Activated CD4-positive, alpha-beta T cell treated with anti-CD3 and anti-CD28 coated beads for 1 hour (primary cell): ENCODE data around the gene S100A6.
"Not testable (repeated sequence)": the region's sequence is repeated elsewhere in the genome, so short reads cannot be mapped to it uniquely, and the experiment has no call there.

ENCODE experiments used
- DNase-seq: peaks from one replicate; pipeline ENCODE4 v3.0.0-alpha.2; 2020

The S100A6 gene

DNA sequence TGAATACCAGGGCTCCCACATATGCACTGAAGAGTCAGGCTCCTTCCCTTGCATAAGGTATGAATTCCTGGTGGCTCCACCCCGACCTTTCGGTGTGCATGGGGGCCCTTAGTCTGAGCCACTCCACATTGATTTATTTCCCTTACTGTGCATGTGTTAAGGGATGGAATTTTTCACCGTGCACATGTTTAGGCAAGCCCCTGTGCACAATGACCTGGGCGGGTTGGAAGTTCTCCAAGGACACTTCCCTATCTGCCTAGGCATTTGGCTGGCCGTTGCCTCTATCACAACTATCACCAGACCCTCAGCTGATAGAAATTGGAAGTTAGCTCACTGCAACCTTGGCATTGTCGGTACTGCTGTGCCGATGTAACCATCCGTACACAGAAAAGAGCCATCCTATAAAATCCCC lies 9.7 kb downstream of the S100A6 start:
- DNase-seq = no peak

- no peak for DNase-seq
These were observed 10.6 kb downstream of the S100A6 start for GRCh38 chr1:153525088-153525728.

DNA sequence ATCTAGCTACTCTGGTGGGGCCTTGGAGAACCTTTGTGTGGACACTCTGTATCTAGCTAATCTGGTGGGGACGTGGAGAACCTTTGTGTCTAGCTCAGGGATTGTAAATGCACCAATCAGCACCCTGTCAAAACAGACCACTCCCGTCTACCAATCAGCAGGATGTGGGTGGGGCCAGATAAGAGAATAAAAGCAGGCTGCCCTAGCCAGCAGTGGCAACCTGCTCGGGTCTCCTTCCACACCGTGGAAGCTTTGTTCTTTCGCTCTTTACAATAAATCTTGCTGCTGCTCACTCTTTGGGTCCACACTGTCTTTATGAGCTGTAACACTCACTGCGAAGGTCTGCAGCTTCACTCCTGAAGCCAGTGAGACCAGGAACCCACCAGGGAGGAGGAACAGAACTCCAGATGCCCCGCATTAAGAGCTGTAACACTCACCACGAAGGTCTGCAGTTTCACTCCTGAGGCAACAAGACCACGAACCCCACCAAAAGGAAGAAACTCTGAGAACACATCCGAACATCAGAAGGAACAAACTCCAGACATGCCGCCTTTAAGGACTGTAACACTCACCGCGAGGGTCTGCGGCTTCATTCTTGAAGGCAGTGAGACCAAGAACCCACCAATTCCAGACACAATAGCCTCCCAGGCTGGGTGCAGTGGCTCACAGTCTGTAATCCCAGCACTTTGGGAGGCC lies 13.3 kb downstream of the S100A6 start:
- DNase-seq = not testable (repeated sequence)

- DNase-seq = not testable (repeated sequence)
These were observed 14.0 kb downstream of the S100A6 start for GRCh38 chr1:153521808-153522207.

DNA sequence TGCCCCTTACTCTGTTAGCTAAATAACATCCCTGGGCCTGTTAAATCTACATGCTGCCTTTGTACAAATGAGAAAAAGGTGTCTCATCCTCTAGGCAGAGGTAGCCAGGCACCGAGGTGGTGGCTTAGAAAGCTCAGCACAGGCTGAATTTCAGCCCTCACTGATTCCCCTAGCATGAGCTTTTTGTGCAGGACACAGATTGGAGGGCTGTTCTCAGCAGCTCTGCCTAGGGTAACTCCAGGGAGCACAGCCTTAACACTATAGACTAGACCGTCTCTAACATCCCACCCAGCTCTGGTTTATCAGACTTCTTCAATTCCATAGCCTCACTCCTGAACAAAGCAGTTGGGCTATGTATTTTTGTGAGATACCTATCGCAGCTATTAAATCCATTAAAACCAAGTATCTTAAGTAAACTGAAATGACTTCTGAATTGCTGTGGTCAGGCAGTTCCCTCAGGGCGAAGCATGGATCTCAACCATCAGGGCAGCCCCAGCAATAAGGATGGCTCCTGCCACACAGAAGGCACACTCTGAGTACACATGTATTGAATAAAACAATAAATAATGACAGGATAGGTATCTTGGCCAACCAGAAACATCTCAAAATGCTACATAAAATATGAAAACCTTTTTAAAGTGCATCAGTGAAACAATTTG lies 14.8 kb downstream of the S100A6 start:
- DNase-seq = no peak

DNA sequence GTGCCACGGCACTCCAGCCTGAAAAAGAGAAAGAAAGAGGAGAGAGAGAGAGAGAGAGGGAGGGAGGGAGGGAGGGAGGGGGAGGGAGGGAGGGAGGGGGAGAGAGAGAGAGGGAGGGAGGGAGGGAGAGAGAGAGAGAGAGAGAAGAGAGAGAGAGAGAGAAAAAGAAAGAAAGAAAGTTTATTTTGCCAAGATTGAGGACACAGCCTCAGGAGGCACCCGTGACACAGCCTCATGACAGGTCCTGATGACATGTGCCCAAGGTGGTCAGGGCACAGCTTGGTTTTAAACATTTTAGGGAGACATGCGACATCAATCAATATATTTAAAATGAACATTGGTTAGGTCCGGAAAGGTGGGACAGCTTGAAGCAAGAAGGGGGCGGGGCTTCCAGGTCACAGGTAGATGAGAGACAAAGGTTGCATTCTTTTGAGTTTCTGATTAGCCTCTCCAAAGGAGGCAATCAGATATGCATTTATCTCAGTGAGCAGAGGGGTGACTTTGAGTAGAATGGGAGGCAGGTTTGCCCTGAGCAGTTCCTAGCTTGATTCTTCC lies 15.6 kb downstream of the S100A6 start:
- DNase-seq = not testable (repeated sequence)

DNA sequence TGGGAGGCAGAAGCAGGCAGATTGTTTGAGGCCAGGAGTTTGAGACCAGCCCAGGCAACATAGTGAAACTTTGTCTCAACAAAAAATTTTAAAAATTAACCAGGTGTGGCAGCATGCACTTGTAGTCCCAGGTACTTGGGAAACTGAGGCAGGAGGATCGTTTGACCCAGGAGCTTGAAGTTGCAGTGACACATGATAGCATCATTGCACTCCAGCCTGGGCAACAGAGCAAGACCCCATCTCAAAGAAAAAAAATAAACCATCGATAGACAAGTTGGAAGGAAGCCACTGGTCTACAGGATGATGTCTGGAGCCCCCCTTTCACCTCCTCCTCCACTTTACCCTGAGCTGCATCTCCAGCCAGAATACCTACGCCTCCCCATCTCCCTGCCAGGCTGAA lies 16.5 kb downstream of the S100A6 start:
- no peak for DNase-seq

DNA sequence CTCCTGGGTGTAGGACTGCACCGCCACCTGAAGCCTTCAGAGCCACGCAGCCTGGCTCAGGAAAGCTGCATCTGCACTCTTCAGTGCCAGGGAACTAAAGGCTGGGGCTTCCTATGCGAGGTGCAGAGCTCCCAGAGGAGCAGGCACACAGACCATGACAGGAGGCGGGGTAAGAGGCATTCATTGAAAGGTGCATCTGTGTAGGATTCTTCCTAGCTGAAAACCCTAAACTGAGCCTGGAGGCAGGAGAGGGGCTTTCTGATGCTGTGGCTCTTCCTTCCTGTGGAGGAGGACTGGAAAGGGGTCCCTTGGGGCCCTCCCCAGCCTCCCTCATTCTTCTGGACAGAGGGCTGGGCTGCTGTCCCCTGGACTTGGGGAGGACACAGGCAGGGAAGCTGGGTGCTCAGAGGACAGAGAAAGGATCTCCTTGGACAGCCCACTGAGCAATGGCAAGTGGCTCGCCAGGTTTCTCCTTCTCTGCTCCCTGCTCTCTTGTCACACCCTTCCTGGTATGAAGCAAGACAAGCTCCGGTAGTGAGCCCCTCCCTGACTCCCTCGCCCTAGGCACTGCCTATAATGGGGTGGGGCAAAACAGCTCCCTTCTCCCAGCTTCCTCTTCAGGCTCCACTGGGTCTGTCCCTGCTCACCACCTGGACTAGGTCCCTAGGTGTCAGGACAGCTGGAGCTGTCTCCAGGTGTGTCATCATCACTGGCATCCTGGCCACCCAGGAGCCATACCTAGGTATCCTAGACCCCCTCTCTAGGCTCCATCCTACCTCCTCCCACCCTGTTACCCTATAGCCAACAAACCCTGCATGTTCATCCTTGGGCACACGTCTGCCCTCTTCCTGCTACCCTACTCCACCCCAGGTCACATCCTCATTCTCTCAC lies 20.0 kb downstream of the S100A6 start:
- no peak for DNase-seq

GRCh38 chr1:153513666-153514065 lies 22.1 kb downstream of the S100A6 start:
- no peak for DNase-seq

DNA sequence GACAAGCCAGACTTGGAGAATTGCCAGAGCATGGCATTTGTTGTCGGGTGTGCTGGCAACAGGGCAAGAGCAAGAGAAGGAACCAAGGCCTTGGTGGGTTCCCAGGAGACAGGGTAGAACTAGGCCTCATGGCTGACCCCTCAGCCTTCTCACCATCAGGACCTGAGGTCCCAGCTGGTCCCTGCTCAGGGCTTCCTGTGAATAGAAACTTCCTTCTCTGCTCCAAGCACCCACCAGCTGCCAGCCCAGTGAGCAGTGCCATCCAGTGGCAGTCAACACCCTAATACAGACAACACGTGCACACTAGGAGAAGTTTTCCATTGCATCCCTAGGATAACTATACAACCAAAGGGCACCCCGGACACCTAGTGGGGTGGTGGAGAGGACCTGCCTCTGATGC lies 22.8 kb downstream of the S100A6 start:
- no peak for DNase-seq

- peak; percentile 65 for DNase-seq
These were observed 24.8 kb downstream of the S100A6 start for GRCh38 chr1:153510984-153511410.

DNA sequence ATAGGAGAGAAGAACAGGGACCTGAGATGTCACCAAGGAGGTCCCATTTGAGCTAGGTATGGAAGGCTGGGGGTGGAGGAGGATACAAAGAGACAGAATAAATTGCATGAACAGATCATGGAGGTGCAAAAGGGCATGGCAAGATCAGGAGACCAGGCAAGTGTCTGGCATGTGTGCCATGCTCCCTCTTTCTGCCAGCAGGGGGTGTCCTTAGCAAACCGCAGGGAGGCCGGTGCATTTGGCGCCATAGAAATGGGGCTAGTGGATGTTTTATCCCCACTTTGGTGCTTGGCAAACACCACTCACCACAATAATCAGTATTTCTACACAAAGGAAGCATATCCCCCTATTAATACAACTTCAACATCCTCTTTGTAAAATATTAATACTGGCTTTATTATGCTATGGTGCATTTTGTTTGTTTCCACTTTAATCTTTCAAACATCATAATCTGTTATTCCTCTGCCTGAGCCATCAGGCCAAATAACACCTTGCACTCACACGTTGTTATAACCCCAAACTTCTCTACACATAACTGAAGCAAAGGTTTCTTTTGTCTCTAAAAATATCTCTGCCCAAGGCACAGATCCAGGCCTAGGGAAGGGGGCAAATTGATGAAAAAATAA lies 25.9 kb downstream of the S100A6 start:
- peak; percentile 43 for DNase-seq

- DNase-seq = no peak
These were observed 26.8 kb downstream of the S100A6 start for GRCh38 chr1:153509036-153509435.

DNA sequence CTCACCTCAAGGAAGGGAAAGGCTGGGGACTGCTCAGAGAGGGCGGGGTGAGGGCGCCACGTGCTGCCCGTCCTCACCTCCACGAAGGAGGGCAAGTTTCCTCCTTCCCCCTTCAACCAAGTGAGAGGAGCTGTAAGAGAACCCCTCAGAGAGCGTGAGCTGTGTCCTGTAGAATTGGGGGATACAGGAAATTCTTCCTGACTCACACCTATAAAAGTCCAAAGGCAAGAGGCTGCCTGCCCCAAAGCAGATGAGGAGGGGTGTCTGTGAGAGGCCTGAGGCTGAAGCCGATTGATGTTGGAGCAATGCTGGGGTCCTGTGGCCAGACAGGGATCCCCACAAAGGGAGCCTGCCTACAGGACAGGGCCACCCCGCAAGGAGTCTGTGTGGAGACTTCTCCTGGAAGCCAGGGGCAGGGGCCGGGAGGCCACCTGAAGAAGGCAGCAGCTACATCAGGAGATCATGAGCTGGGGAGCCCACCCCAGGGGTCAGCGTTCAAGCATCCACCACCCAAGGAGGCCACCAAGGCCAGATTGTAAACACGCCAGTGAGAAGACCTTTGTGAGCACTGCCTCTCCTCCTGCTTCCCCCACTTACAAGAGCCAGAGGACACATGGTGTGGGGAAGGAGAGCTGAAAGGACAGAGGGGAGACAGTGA lies 27.7 kb downstream of the S100A6 start:
- no peak for DNase-seq

DNA sequence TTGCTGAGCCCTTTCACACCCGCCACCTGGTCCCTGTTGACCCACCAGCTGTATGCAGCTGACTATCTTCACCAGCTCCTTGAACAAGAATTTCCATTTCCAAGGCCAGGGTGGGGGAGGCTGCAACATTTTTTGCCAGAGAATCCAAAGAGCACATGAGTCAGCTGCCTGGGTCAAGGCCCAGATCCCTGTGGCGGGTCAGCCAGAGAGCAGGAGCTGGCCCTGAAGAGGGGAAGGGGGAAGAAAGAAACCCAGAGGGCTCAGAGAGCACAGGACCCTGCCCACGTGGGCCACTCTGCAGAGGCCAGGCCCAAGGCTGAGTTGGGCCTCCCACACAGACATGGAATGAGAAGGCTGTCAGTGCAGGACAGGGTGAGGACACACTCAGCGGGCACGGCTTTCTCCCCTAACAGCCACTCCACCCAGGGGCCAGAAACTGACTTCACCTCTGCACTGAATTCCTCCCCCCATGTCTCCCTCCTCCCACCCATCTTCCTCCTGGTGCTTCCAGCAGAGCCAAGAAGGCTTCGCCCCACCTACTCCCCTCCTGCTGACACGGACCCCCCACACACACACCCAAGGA lies 28.9 kb downstream of the S100A6 start:
- no peak for DNase-seq

- DNase-seq = no peak
These were observed 29.4 kb downstream of the S100A6 start for GRCh38 chr1:153506386-153506785.

DNA sequence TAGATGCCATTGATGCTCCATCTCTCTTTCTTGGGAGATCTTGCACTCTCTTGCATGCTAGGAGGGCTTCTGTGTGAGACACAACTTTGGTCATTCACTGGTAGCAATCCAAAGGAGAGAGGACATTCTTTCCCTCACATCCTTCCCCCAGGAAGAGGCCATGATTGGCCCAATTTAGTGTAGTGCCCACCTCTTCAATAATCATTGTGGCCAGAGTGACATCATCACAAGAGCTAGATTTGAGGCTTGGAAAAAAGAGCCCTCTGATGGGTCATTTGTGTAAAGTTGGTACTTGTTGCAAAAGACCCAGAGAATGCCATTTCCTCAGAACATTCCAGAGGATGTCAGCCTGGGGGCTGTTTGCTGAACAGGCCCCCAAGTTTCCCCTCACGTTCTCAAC lies 30.2 kb downstream of the S100A6 start:
- no peak for DNase-seq

- no peak for DNase-seq
These were observed 32.0 kb downstream of the S100A6 start for GRCh38 chr1:153503766-153504165.

- no peak for DNase-seq
These were observed 37.0 kb downstream of the S100A6 start for GRCh38 chr1:153498746-153499145.

- no peak for DNase-seq
These were observed 40.3 kb downstream of the S100A6 start for GRCh38 chr1:153495536-153495935.

DNA sequence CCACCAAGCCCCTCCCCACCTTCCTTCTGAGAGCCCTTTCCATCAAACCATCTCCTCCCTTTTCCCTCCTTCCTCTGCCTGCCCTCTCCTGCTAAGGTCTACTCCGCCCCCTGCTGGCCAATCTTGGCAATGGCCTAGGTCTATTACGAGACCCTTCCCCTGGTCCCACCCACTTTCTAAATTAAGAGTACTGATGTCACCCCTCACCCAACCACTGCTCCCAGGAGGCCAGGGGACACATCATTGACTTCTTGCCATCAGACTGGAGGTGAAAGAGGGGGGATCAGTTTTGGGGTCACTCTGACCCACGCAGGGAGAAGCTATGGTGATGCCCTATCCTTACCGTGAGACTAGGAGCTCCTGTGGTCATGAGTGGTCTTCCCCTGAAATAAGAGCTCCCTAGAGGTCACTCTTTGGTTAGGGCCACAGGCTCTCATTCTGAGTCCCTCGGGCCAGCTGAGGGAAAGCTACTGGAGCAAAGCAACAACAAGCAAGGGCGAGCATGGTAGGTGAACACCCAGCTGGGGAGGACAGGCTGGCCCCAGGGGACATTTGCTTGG lies 40.7 kb downstream of the S100A6 start:
- DNase-seq = peak; percentile 53
